GM19043 (cell line): ENCODE measurements around the gene GRWD1.
A peak's percentile ranks its signal among the peaks of the same experiment; 100 is the strongest.

Experiments
- ATAC-seq: cut with Tn5 transposase; IDR thresholded peaks from one replicate; pipeline ENCODE4 v1.9.1; 2021; ENCODE audit warnings: low read depth; ENCODE audit not compliant: unreplicated experiment

The GRWD1 gene

GRCh38 chr19:48455171-48455907 is 9.6 kb downstream of the GRWD1 start, which contains the start of gene KCNJ14:
Gene KCNJ14 (plus strand): TSS chr19:48455574. CDS start chr19:48461725, 6,151 bp downstream.
- no peak for ATAC-seq

- no peak for ATAC-seq
Observed at GRCh38 chr19:48455908-48456562, 10.3 kb downstream of the GRWD1 start.

GRCh38 chr19:48456864-48457263 is 11.1 kb downstream of the GRWD1 start:
- ATAC-seq: no peak

- no peak for ATAC-seq
Observed at GRCh38 chr19:48458016-48458415, 12.2 kb downstream of the GRWD1 start.

GRCh38 chr19:48461651-48461981 is 15.8 kb downstream of the GRWD1 start:
- ATAC-seq: no peak

- no peak for ATAC-seq
Observed at GRCh38 chr19:48461982-48462655, 16.3 kb downstream of the GRWD1 start.

- no peak for ATAC-seq
Observed at GRCh38 chr19:48465215-48465614, 19.4 kb downstream of the GRWD1 start.

- ATAC-seq: no peak
Observed at GRCh38 chr19:48466561-48467325, 21.0 kb downstream of the GRWD1 start.

- peak; percentile 85 for ATAC-seq
Observed at GRCh38 chr19:48468772-48469288, 23.0 kb downstream of the GRWD1 start.

GRCh38 chr19:48469289-48469881 is 23.6 kb downstream of the GRWD1 start, which contains the start of gene CYTH2:
Gene CYTH2 (plus strand): TSS chr19:48469369. CDS start chr19:48469508, 139 bp downstream.
- ATAC-seq: no peak

- ATAC-seq: no peak
Observed at GRCh38 chr19:48469934-48470680, 24.3 kb downstream of the GRWD1 start.

GRCh38 chr19:48470856-48471255 is 25.1 kb downstream of the GRWD1 start:
- ATAC-seq: no peak

GRCh38 chr19:48471836-48472235 is 26.1 kb downstream of the GRWD1 start:
- no peak for ATAC-seq

GRCh38 chr19:48473161-48473966 is 27.6 kb downstream of the GRWD1 start:
- ATAC-seq: no peak

GRCh38 chr19:48474084-48474592 is 28.4 kb downstream of the GRWD1 start:
- ATAC-seq: no peak

- ATAC-seq: no peak
Observed at GRCh38 chr19:48475369-48476068, 29.7 kb downstream of the GRWD1 start.

- no peak for ATAC-seq
Observed at GRCh38 chr19:48476176-48476575, 30.4 kb downstream of the GRWD1 start.
